Osteoblast (primary cell): Measurements from ENCODE around the gene FILIP1L. TPM values are rescaled to one million over a fixed set of nuclear protein-coding genes. Genes with fewer than 3 reads are reported as not detected.

Experiments used
- DNase-seq: peaks from one replicate; pipeline ENCODE4 v3.0.0; 2011; ENCODE audit warnings: low spot score, mixed read lengths; ENCODE audit not compliant: insufficient read length; ENCODE audit errors: missing footprints
- H2AFZ ChIP-seq: 2 replicates; pipeline ENCODE4 v1.6.0; 2011; ENCODE audit warnings: mild to moderate bottlenecking, low read length
- H3K27ac ChIP-seq: 2 replicates; pipeline ENCODE4 v1.5.1; 2011; ENCODE audit warnings: mild to moderate bottlenecking, low read depth, low read length, moderate library complexity
- H3K27me3 ChIP-seq: 2 replicates; pipeline ENCODE4 v1.6.0; 2012; ENCODE audit warnings: mild to moderate bottlenecking, control low read depth, inconsistent platforms, low read length, moderate library complexity; ENCODE audit not compliant: insufficient read depth
- H3K36me3 ChIP-seq: 2 replicates; pipeline ENCODE4 v1.5.1; 2011; ENCODE audit warnings: mild to moderate bottlenecking, low read length, control low read depth, moderate library complexity; ENCODE audit not compliant: insufficient read depth
- H3K4me1 ChIP-seq: 2 replicates; pipeline ENCODE4 v1.5.1; 2011; ENCODE audit warnings: mild to moderate bottlenecking, low read length, control low read depth, moderate library complexity; ENCODE audit not compliant: insufficient read depth
- H3K4me2 ChIP-seq: 2 replicates; pipeline ENCODE4 v1.6.0; 2011; ENCODE audit warnings: mild to moderate bottlenecking, low read length; ENCODE audit not compliant: insufficient read depth
- H3K4me3 ChIP-seq: fragments of 200-600 bp; sonication (generic); 3 replicates; pipeline ENCODE4 v1.5.1; 2012; ENCODE audit warnings: mild to moderate bottlenecking, low read length, inconsistent platforms; ENCODE audit not compliant: insufficient read depth
- H3K79me2 ChIP-seq: 2 replicates; pipeline ENCODE4 v1.6.0; 2012; ENCODE audit warnings: mild to moderate bottlenecking, low read length, control low read depth, inconsistent platforms; ENCODE audit not compliant: insufficient read depth
- H3K9me3 ChIP-seq: 2 replicates; pipeline ENCODE4 v1.5.1; 2011; ENCODE audit warnings: low read depth, low read length, control low read depth
- H4K20me1 ChIP-seq: 2 replicates; pipeline ENCODE4 v1.6.0; 2012; ENCODE audit warnings: mild to moderate bottlenecking, low read length, control low read depth; ENCODE audit not compliant: insufficient read depth
- total RNA-seq: library from RNA; depleted of rRNA; stranded (reverse); fragments of >200 nt; gene quantifications from 2 replicates; pipeline ENCODE4 v1.2.3, GENCODE V29; 2012
- TF ChIP-seq, protein P1 (sequence below): IDR thresholded peaks from 2 replicates; pipeline ENCODE4 v1.5.1; 2011; ENCODE audit warnings: mild to moderate bottlenecking, low read depth, low read length, moderate library complexity; ENCODE audit errors: extremely low read depth

FILIP1L gene
- total RNA-seq, 1 donor = 5.8 TPM

DNA sequence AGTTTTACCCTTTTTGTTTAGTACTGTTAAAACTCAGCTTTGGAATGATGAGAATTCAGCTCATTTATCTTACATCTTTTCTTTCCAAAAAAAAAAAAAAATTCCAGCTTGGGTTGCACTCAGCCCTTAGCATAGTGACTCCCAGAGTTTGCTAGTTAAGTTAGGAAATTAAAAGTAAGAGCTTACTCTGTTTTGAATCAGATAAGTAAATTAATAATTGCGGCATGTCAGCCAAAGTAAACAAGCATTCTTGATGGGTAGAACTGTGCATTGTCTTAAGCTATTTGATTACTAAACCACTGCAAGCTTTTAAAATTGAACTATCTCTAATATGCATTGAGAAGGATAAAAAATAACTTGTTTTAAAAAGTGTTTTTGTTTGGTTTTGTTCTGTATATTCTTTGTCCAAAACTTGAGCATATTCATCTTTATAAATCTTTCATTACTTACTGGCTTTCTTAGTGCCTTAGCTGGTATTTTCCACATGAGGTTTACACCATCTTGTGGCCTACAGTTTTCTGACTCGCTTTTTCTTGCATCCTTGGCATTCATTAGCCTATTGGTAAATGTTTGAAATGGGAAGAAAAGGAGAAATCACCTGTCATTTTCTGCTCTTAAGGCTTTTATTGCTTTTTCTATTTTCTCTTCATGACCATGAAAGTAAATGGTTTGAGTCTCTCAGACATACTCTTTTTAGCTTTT lies 107.6 kb downstream of the FILIP1L start:
- no peaks in the 10 kb centered on the region for H4K20me1 ChIP-seq
- H3K36me3 ChIP-seq = no peaks in the 10 kb centered on the region
- H3K27me3 ChIP-seq = no peaks in the 10 kb centered on the region
- no peaks in the 10 kb centered on the region for H3K79me2 ChIP-seq
- no peak overlapping the region for H2AFZ ChIP-seq
- H3K4me3 ChIP-seq = no peak overlapping the region
- TF ChIP-seq, protein P1, sequence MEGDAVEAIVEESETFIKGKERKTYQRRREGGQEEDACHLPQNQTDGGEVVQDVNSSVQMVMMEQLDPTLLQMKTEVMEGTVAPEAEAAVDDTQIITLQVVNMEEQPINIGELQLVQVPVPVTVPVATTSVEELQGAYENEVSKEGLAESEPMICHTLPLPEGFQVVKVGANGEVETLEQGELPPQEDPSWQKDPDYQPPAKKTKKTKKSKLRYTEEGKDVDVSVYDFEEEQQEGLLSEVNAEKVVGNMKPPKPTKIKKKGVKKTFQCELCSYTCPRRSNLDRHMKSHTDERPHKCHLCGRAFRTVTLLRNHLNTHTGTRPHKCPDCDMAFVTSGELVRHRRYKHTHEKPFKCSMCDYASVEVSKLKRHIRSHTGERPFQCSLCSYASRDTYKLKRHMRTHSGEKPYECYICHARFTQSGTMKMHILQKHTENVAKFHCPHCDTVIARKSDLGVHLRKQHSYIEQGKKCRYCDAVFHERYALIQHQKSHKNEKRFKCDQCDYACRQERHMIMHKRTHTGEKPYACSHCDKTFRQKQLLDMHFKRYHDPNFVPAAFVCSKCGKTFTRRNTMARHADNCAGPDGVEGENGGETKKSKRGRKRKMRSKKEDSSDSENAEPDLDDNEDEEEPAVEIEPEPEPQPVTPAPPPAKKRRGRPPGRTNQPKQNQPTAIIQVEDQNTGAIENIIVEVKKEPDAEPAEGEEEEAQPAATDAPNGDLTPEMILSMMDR = peak; percentile 32
- H3K9me3 ChIP-seq = no peaks in the 10 kb centered on the region
- H3K4me2 ChIP-seq = no peak overlapping the region
- H3K4me1 ChIP-seq = peaks cover 28% of the 10 kb centered on the region
- peak overlapping the region; percentile 4 for H3K27ac ChIP-seq
- DNase-seq = no peak

DNA sequence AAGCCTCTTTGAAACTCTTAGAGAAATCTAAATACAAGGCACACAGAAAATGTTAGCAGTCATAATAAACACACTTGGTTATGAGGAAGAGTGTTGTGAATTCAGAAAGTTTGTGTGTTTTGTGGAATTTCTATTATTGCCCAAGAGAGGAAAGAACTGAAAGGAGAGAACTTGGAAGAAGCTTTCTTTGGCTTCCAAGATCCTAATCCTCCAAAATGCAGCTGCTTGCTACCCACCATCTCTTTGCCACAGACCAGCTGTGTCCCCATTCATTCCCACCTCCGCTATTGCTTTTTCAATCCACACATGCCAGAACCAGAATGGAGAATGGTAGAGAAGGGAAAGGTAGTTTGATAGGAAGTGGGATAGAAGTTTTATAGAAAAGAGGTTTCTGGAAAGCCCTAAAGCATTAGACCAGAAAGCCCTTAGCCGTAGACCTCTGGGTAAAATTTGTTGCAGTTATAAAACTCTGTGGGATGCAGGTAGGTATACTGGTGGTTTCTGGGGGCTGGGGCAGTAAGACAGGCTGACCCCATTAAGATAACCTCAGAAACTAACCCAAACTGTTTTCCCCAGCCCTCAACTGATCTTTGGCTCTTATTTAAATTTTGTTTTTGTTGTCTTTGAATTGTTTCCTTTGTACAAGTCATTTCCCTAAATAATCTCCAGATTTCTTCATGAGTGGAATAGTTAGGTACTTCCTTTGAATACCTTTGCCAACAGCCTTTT lies 108.5 kb downstream of the FILIP1L start:
- Histone ChIP-seq H3K4me2 (no peak overlapping the region), H3K27ac (peak overlapping the region; percentile 4), H3K79me2 (no peaks in the 10 kb centered on the region), H3K4me1 (peaks cover 28% of the 10 kb centered on the region), H2AFZ (no peak overlapping the region), H3K27me3 (no peaks in the 10 kb centered on the region), H3K36me3 (no peaks in the 10 kb centered on the region), H4K20me1 (no peaks in the 10 kb centered on the region), H3K4me3 (no peak overlapping the region), H3K9me3 (no peaks in the 10 kb centered on the region)
- TF ChIP-seq, protein P1 = no peak
- no peak for DNase-seq

DNA sequence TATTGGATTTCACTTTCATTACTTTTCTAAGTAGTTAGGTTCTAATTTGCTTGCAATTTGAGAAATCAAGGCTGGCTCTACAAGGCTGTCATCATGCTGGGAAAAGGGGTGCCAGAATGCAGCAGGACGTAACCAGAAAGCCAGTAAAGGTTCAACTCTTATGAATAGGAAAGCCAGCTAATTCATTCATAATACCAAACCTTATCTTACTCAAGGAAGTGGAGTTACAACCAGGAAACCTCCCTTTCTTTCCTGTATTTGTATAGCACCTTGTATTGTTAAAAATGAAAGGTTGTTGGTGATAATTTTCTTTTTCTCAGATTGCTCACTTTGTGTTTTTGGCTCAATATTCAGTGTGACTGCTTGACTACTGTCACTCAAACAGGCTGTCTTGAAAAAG lies 109.4 kb downstream of the FILIP1L start:
- Histone ChIP-seq H3K27me3 (no peaks in the 10 kb centered on the region), H3K9me3 (no peaks in the 10 kb centered on the region), H3K36me3 (no peaks in the 10 kb centered on the region), H3K79me2 (no peaks in the 10 kb centered on the region), H3K4me1 (peaks cover 28% of the 10 kb centered on the region), H2AFZ (no peak overlapping the region), H3K4me3 (no peak overlapping the region), H3K4me2 (no peak overlapping the region), H4K20me1 (no peaks in the 10 kb centered on the region), H3K27ac (no peak overlapping the region)
- DNase-seq = no peak
- TF ChIP-seq, protein P1 = no peak
